ENCODE measurements around the gene SYT4. TPM values are rescaled to one million over a fixed set of nuclear protein-coding genes. Genes with fewer than 3 reads are reported as not detected.

Gene SYT4
- total and polyA plus RNA-seq, 2 of the 13 experiments (the other 11 are each of a cell fraction or from before 2014, with no cell fraction given), result not detected

DNA sequence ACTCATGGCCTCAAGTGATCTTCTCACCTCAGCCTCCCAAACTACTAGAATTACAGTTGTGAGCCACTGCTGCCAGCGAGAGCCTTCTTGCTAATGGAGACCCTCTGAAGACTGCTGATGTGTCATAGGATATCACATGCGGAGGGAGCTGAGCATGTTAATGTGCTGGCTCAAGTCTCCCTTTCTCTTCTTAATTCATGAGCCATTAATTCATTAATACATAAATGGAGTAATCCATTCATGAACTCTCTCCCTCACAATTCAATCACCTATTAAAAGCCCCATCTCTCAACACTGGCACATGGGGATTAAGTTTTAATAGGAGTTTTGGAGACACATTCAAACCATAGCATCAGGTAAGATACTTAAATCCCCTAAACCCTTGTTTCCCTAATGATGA lies 54.8 kb downstream of the SYT4 start:
- no peak for TF ChIP-seq CC2D1A (CRISPR knock-in tag; IDR thresholded peaks at IDR 0.05)
- no peaks in the 10 kb centered on the region for H3K9me3 ChIP-seq (ENCODE audit: low read length)
- POLR2A ChIA-PET, result no interaction called here
- H3K4me2 ChIP-seq (ENCODE audit: low read depth, low read length), result no peak overlapping the region
- no peaks in the 10 kb centered on the region for H3K36me3 ChIP-seq (replicated peaks in 1 of 2; ENCODE audit: control insufficient read depth in 1 of 2, insufficient read depth in 2 of 2, low read length in 2 of 2)
- H3K27ac ChIP-seq (ENCODE audit: extremely low read length, insufficient read depth, low read length), result no peak overlapping the region
- no peak for ATAC-seq
- CTCF ChIA-PET (ENCODE audit: low intra/inter-chr PET ratio, low total read pairs), result no interaction called here
- H2AFZ ChIP-seq (ENCODE audit: low read length), result no peak overlapping the region
- intact Hi-C loops (cut with micrococcal nuclease; ENCODE audit: unreplicated experiment) (no loop called here), in situ Hi-C loops (cut with HindIII; ENCODE audit: extremely low pct_ligation_motif_present, low pct_unique_long_range_greater_than_20kb) (no loop called here)
- H3K4me1 ChIP-seq (ENCODE audit: insufficient read depth, low read length), result no peaks in the 10 kb centered on the region
- no peak for DNase-seq (ENCODE audit: low spot score)
- 36% methylated on average over 2 of the region's 2 CpGs for WGBS (ENCODE audit: low lambda C conversion rate)
- BruUV-seq (replicated peaks), result no TSS peak
- H3K9ac ChIP-seq (ENCODE audit: insufficient read depth, low read depth, low read length), result no peak overlapping the region
- no peaks in the 10 kb centered on the region for H3K27me3 ChIP-seq (ENCODE audit: control insufficient read depth in 1 of 2, insufficient read depth in 2 of 2, low read length in 2 of 2)
- H4K20me1 ChIP-seq (ENCODE audit: insufficient read depth, low read length), result no peaks in the 10 kb centered on the region
- no peak for FAIRE-seq
- H3K79me2 ChIP-seq (ENCODE audit: insufficient read depth, low read length), result no peaks in the 10 kb centered on the region
- no peak overlapping the region for H3K4me3 ChIP-seq (replicated peaks in 1 of 3; ENCODE audit: insufficient read depth in 1 of 3, low read depth in 2 of 3, low read length in 3 of 3)

GRCh38 chr18:43220691-43221090 lies 56.6 kb downstream of the SYT4 start:
- Histone ChIP-seq H3K9ac (ENCODE audit: insufficient read depth, low read depth, low read length) (no peak overlapping the region), H3K4me3 (replicated peaks in 1 of 3; ENCODE audit: insufficient read depth in 1 of 3, low read depth in 2 of 3, low read length in 3 of 3) (no peak overlapping the region), H3K4me1 (ENCODE audit: insufficient read depth, low read length) (no peaks in the 10 kb centered on the region), H3K27me3 (ENCODE audit: control insufficient read depth in 1 of 2, insufficient read depth in 2 of 2, low read length in 2 of 2) (no peaks in the 10 kb centered on the region), H4K20me1 (ENCODE audit: insufficient read depth, low read length) (no peaks in the 10 kb centered on the region), H3K9me3 (ENCODE audit: low read length) (no peaks in the 10 kb centered on the region), H3K4me2 (ENCODE audit: low read depth, low read length) (no peak overlapping the region), H3K27ac (ENCODE audit: extremely low read length, insufficient read depth, low read length) (no peak overlapping the region), H2AFZ (ENCODE audit: low read length) (no peak overlapping the region), H3K79me2 (ENCODE audit: insufficient read depth, low read length) (no peaks in the 10 kb centered on the region), H3K36me3 (replicated peaks in 1 of 2; ENCODE audit: control insufficient read depth in 1 of 2, insufficient read depth in 2 of 2, low read length in 2 of 2) (no peaks in the 10 kb centered on the region)
- POLR2A ChIA-PET, result no interaction called here
- CTCF ChIA-PET (ENCODE audit: low intra/inter-chr PET ratio, low total read pairs), result no interaction called here
- TF ChIP-seq RFXANK (CRISPR knock-in tag; IDR thresholded peaks at IDR 0.05), result no peak
- ATAC-seq (no peak), FAIRE-seq (no peak), DNase-seq (ENCODE audit: low spot score) (no peak)
- in situ Hi-C loops (cut with HindIII; ENCODE audit: extremely low pct_ligation_motif_present, low pct_unique_long_range_greater_than_20kb), result no loop called here
- intact Hi-C loops (cut with micrococcal nuclease; ENCODE audit: unreplicated experiment), result no loop called here
- no TSS peak for BruUV-seq (replicated peaks)

Other genes starting within 250 kb of the SYT4 start
- not detected in 2 replicates for gene RIT2, start 161.8 kb downstream of the SYT4 start, total RNA-seq (2016; rRNA removed; fragmentation: Illumina TruSeq; extraction: Trizol)
- not detected in 2 replicates for gene RIT2, start 161.8 kb downstream of the SYT4 start, polyA plus RNA-seq (2011; rRNA removed)

Measured in HepG2 (cell line).